WTC11 (cell line): Measurements from ENCODE around the gene ASTN1. TPM values are rescaled to one million over a fixed set of nuclear protein-coding genes. Genes with fewer than 3 reads are reported as not detected.

Experiments
- ATAC-seq: fragments of 200-7000 bp; cut with Tn5 transposase; 2 replicates; pipeline ENCODE4 v1.10.0; 2021; ENCODE audit warnings: mild to moderate bottlenecking, moderate library complexity
- CTCF ChIA-PET: fragments of 300-600 bp; sonication (Branson Sonifier 250); formaldehyde crosslinking; loops from one replicate; lab custom pipeline; 2021; ENCODE audit warnings: antibody characterized with exemption; lab: Charles Lee
- POLR2A ChIA-PET: fragments of 350-600 bp; sonication (Branson Sonifier 250); formaldehyde crosslinking; loops from one replicate; lab custom pipeline; 2021; ENCODE audit warnings: antibody characterized with exemption; lab: Charles Lee
- DNase-seq: peaks from one replicate; pipeline ENCODE4 v3.0.0; 2021; ENCODE audit warnings: low spot score
- H3K27ac Mint-ChIP-seq: 2 replicates; pipeline ENCODE4 v1.8.0; 2021; ENCODE audit warnings: mixed read lengths
- H3K27me3 Mint-ChIP-seq: 2 replicates; pipeline ENCODE4 v1.8.0; 2021; ENCODE audit warnings: low read depth, mild to moderate bottlenecking, moderate library complexity, mixed read lengths
- H3K36me3 Mint-ChIP-seq: 2 replicates; pipeline ENCODE4 v1.8.0; 2021; ENCODE audit warnings: mixed read lengths
- H3K4me1 Mint-ChIP-seq: 2 replicates; pipeline ENCODE4 v1.8.0; 2022; ENCODE audit warnings: mixed read lengths
- H3K4me3 Mint-ChIP-seq: 2 replicates; pipeline ENCODE4 v1.8.0; 2021; ENCODE audit warnings: mild to moderate bottlenecking, moderate library complexity, mixed read lengths
- H3K9me3 Mint-ChIP-seq: 2 replicates; pipeline ENCODE4 v1.8.0; 2021; ENCODE audit warnings: mixed read lengths
- CREB1 ChIP-seq: sonication (generic); formaldehyde crosslinking; IDR thresholded peaks from 2 replicates; pipeline ENCODE4 v1.8.0; 2023; ENCODE audit warnings: mild to moderate bottlenecking, missing genetic modification reagents
- CTCF ChIP-seq: fragments of 200-600 bp; IDR thresholded peaks from 2 replicates; pipeline ENCODE4 v1.8.0; 2022; ENCODE audit warnings: antibody characterized with exemption
- ETV6 ChIP-seq: sonication (generic); formaldehyde crosslinking; IDR thresholded peaks from 2 replicates; pipeline ENCODE4 v1.8.1; 2022; ENCODE audit warnings: mild to moderate bottlenecking, missing genetic modification reagents
- JAZF1 ChIP-seq: fragments of 250-450 bp; sonication (Bioruptor Pico); IDR thresholded peaks from 2 replicates; pipeline ENCODE4 v1.9.0; 2021; ENCODE audit warnings: moderate library complexity, mild to moderate bottlenecking, inconsistent platforms
- NR1H2 ChIP-seq: sonication (generic); formaldehyde crosslinking; IDR thresholded peaks from 2 replicates; pipeline ENCODE4 v1.9.0; 2021; ENCODE audit warnings: mild to moderate bottlenecking, moderate library complexity, missing genetic modification reagents
- OVOL2 ChIP-seq: fragments of 250-450 bp; sonication (Bioruptor Pico); IDR thresholded peaks from 2 replicates; pipeline ENCODE4 v1.9.0; 2021; ENCODE audit warnings: mild to moderate bottlenecking, borderline replicate concordance
- PRDM15 ChIP-seq: sonication (generic); formaldehyde crosslinking; IDR thresholded peaks from 2 replicates; pipeline ENCODE4 v1.8.0; 2022; ENCODE audit warnings: missing genetic modification reagents
- RELA ChIP-seq: sonication (generic); formaldehyde crosslinking; IDR thresholded peaks from 2 replicates; pipeline ENCODE4 v1.8.1; 2022; ENCODE audit warnings: missing genetic modification reagents, mild to moderate bottlenecking, borderline replicate concordance
- SMAD3 ChIP-seq: sonication (generic); formaldehyde crosslinking; IDR thresholded peaks from 2 replicates; pipeline ENCODE4 v1.8.0; 2022; ENCODE audit warnings: missing genetic modification reagents, mild to moderate bottlenecking, borderline replicate concordance
- TCF7 ChIP-seq: sonication (generic); formaldehyde crosslinking; IDR thresholded peaks from 2 replicates; pipeline ENCODE4 v1.8.0; 2022; ENCODE audit warnings: mild to moderate bottlenecking, low read depth, missing genetic modification reagents, moderate library complexity
- TP53 ChIP-seq: sonication (generic); formaldehyde crosslinking; IDR thresholded peaks from 2 replicates; pipeline ENCODE4 v1.8.1; 2023; ENCODE audit warnings: mild to moderate bottlenecking, missing genetic modification reagents
- ZNF512 ChIP-seq: sonication (generic); formaldehyde crosslinking; IDR thresholded peaks from 2 replicates; pipeline ENCODE4 v1.8.1; 2022; ENCODE audit warnings: missing genetic modification reagents, borderline replicate concordance
- ZSCAN18 ChIP-seq: fragments of 250-450 bp; sonication (Bioruptor Pico); IDR thresholded peaks from 2 replicates; pipeline ENCODE4 v2.1.2; 2022; ENCODE audit warnings: mild to moderate bottlenecking, moderate library complexity
- total RNA-seq: library from RNA; stranded (reverse); gene quantifications from 3 replicates; pipeline ENCODE4 v1.2.3, GENCODE V29; 2021
- TF ChIP-seq, protein P1 (sequence below): fragments of 250-450 bp; sonication (Bioruptor Pico); IDR thresholded peaks from 2 replicates; pipeline ENCODE4 v1.9.0; 2021; ENCODE audit warnings: moderate library complexity, mild to moderate bottlenecking, inconsistent platforms, borderline replicate concordance
- TF ChIP-seq, protein P2 (sequence below): sonication (generic); formaldehyde crosslinking; IDR thresholded peaks from 2 replicates; pipeline ENCODE4 v1.8.0; 2023; ENCODE audit warnings: missing genetic modification reagents, mild to moderate bottlenecking, borderline replicate concordance
- TF ChIP-seq, protein P3 (sequence below): sonication (generic); formaldehyde crosslinking; conservative IDR thresholded peaks from 2 replicates; pipeline ENCODE4 v1.8.1; 2023; ENCODE audit warnings: mild to moderate bottlenecking, low read depth, missing genetic modification reagents, moderate library complexity

ASTN1 gene
- total RNA-seq, 1 experiment from 2014 or later: 3.4 TPM

GRCh38 chr1:177014325-177014724 lies 150.2 kb downstream of the ASTN1 start:
- DNase-seq (no peak), ATAC-seq (no peak)
- no peaks in the 10 kb centered on the region for H3K36me3 Mint-ChIP-seq
- no peaks in the 10 kb centered on the region for H3K9me3 Mint-ChIP-seq
- POLR2A ChIA-PET: no interaction called here
- H3K27me3 Mint-ChIP-seq: no peaks in the 10 kb centered on the region
- CTCF ChIA-PET: interaction anchor here (1.0 kb wide), 1 partner anchor 168 kb away, joined by 3 read pairs; no protein-coding TSS in a partner anchor
- TF ChIP-seq RELA (CRISPR knock-in tag) (no peak), CREB1 (CRISPR knock-in tag) (no peak), TCF7 (CRISPR knock-in tag) (no peak), SMAD3 (no peak), ETV6 (CRISPR knock-in tag) (no peak), JAZF1 (no peak)
- TF ChIP-seq, protein P1, sequence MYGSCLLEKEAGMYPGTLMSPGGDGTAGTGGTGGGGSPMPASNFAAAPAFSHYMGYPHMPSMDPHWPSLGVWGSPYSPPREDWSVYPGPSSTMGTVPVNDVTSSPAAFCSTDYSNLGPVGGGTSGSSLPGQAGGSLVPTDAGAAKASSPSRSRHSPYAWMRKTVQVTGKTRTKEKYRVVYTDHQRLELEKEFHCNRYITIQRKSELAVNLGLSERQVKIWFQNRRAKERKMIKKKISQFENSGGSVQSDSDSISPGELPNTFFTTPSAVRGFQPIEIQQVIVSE: no peak
- TF ChIP-seq, protein P2, sequence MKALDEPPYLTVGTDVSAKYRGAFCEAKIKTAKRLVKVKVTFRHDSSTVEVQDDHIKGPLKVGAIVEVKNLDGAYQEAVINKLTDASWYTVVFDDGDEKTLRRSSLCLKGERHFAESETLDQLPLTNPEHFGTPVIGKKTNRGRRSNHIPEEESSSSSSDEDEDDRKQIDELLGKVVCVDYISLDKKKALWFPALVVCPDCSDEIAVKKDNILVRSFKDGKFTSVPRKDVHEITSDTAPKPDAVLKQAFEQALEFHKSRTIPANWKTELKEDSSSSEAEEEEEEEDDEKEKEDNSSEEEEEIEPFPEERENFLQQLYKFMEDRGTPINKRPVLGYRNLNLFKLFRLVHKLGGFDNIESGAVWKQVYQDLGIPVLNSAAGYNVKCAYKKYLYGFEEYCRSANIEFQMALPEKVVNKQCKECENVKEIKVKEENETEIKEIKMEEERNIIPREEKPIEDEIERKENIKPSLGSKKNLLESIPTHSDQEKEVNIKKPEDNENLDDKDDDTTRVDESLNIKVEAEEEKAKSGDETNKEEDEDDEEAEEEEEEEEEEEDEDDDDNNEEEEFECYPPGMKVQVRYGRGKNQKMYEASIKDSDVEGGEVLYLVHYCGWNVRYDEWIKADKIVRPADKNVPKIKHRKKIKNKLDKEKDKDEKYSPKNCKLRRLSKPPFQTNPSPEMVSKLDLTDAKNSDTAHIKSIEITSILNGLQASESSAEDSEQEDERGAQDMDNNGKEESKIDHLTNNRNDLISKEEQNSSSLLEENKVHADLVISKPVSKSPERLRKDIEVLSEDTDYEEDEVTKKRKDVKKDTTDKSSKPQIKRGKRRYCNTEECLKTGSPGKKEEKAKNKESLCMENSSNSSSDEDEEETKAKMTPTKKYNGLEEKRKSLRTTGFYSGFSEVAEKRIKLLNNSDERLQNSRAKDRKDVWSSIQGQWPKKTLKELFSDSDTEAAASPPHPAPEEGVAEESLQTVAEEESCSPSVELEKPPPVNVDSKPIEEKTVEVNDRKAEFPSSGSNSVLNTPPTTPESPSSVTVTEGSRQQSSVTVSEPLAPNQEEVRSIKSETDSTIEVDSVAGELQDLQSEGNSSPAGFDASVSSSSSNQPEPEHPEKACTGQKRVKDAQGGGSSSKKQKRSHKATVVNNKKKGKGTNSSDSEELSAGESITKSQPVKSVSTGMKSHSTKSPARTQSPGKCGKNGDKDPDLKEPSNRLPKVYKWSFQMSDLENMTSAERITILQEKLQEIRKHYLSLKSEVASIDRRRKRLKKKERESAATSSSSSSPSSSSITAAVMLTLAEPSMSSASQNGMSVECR (CRISPR knock-in tag): no peak
- TF ChIP-seq, protein P3, sequence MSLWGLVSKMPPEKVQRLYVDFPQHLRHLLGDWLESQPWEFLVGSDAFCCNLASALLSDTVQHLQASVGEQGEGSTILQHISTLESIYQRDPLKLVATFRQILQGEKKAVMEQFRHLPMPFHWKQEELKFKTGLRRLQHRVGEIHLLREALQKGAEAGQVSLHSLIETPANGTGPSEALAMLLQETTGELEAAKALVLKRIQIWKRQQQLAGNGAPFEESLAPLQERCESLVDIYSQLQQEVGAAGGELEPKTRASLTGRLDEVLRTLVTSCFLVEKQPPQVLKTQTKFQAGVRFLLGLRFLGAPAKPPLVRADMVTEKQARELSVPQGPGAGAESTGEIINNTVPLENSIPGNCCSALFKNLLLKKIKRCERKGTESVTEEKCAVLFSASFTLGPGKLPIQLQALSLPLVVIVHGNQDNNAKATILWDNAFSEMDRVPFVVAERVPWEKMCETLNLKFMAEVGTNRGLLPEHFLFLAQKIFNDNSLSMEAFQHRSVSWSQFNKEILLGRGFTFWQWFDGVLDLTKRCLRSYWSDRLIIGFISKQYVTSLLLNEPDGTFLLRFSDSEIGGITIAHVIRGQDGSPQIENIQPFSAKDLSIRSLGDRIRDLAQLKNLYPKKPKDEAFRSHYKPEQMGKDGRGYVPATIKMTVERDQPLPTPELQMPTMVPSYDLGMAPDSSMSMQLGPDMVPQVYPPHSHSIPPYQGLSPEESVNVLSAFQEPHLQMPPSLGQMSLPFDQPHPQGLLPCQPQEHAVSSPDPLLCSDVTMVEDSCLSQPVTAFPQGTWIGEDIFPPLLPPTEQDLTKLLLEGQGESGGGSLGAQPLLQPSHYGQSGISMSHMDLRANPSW (CRISPR knock-in tag): no peak
- H3K27ac Mint-ChIP-seq: no peak overlapping the region
- no peaks in the 10 kb centered on the region for H3K4me1 Mint-ChIP-seq
- no peak overlapping the region for H3K4me3 Mint-ChIP-seq

DNA sequence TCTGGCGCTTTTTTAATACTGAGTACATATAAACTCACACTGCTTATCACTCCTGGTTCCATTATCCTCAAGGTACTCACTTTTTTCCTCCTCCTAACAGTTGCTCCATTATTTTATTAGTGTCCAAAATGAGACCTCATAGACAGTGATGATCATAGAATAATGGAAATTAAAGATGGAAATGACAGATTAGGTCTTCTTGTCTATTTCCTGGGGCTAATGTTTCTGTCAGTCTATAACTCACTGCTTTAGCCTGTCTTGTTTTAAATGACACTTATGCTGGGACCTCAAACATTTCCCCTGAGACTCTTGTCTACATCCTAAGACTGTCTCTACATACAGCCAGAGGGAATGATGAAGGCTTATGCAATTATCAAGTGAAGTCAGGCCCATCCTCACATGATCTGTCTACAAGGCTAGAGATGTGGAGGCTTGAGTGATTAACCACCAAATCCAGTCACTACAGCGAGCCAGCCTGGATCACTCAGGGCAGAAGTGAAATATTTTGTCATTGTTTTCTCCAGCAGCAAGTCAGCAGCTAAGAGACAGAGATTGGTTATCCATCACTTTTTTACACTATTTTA lies 152.1 kb downstream of the ASTN1 start:
- Mint-ChIP-seq H3K27me3 (no peaks in the 10 kb centered on the region), H3K4me3 (no peak overlapping the region), H3K27ac (no peak overlapping the region), H3K36me3 (no peaks in the 10 kb centered on the region), H3K4me1 (peaks cover 8% of the 10 kb centered on the region), H3K9me3 (no peaks in the 10 kb centered on the region)
- TF ChIP-seq CTCF: no peak
- no peak for TF ChIP-seq JAZF1
- TF ChIP-seq ZNF512: no peak
- no peak for TF ChIP-seq CREB1 (CRISPR knock-in tag)
- no peak for TF ChIP-seq PRDM15 (CRISPR knock-in tag)
- TF ChIP-seq SMAD3: no peak
- no peak for TF ChIP-seq ZSCAN18 (CRISPR knock-in tag)
- TF ChIP-seq OVOL2 (CRISPR knock-in tag): no peak
- TF ChIP-seq NR1H2: no peak
- TF ChIP-seq TP53: no peak
- ATAC-seq: no peak
- no peak for DNase-seq
- ChIA-PET CTCF (no interaction called here), POLR2A (no interaction called here)
